ENCODE measurements around the gene PARL.

The PARL gene

DNA sequence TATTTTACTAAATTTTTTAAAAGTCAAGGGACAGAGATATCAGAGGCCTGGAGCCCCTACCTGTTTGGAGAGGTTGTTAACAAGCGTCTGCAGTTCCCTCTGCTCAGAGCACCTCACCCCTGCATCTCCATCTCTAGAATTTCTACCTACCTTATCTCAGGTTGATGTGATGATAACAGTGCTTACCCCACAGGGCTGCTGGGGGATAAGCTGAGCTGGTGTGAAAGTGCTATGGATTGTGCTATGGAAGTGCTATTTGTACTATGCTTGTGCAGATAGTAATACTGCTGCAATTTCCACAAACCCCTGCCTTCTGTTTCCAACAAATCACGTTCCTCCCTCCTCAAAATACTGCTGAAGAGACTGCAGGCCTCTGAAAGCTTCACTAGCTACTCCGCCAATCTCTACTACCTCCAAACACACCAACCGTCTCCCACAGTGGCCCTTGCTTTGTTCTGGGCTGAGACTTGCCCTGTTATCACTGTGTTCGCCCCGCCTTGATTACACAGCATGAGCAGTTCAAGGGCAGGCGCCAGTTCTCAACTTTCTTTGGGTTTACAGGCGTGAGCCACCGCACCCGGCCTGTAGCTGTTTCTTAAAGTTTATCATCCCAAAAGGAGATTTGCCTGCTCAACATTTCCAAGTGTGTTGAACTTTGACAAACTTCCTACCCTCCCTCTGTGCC, 28.4 kb upstream of the PARL start:
- no peak overlapping the region for H3K4me3 ChIP-seq (ENCODE audit: low read depth, low read length)
- TF ChIP-seq, protein P1, sequence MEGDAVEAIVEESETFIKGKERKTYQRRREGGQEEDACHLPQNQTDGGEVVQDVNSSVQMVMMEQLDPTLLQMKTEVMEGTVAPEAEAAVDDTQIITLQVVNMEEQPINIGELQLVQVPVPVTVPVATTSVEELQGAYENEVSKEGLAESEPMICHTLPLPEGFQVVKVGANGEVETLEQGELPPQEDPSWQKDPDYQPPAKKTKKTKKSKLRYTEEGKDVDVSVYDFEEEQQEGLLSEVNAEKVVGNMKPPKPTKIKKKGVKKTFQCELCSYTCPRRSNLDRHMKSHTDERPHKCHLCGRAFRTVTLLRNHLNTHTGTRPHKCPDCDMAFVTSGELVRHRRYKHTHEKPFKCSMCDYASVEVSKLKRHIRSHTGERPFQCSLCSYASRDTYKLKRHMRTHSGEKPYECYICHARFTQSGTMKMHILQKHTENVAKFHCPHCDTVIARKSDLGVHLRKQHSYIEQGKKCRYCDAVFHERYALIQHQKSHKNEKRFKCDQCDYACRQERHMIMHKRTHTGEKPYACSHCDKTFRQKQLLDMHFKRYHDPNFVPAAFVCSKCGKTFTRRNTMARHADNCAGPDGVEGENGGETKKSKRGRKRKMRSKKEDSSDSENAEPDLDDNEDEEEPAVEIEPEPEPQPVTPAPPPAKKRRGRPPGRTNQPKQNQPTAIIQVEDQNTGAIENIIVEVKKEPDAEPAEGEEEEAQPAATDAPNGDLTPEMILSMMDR (IDR thresholded peaks at IDR 0.05; ENCODE audit: insufficient read depth, low read depth, low read length, missing control alignments), result no peak
- no peak for DNase-seq (ENCODE audit: low read depth)

DNA sequence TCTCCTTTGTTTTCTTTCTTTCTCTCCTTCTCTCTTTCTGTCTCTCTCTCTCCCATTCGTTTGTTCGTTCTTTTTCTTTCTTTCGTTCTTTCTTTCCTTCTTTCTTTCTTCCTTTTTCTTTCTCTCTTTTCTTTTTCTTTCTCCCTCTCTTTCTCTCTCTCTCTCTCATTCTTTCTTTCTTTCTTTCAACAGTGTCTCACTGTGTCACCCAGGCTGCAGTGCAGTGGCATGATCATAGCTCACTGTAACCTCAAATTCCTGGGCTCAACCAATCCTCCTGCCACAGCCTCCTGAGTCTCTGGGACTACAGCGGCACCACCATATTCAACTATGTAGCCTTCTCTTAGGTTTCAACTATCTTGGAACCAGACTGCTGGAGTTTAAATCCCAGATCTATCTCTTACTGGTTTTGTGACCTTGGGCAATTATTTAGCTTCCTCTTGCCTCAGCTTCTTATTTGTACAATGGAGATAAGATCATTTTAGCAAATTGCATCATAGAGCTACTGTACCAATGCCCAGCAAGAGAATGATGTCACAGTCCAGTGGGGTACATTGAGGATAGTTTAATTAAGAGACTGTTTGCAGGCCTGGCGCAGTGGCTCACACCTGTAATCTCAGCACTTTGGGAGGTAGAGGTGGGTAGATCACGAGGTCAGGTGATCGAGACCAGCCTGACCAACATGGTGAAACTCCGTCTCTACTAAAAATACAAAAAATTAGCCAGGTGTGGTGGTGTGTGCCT, 27.3 kb upstream of the PARL start:
- TF ChIP-seq, protein P1 (IDR thresholded peaks at IDR 0.05; ENCODE audit: insufficient read depth, low read depth, low read length, missing control alignments), result no peak
- no peak overlapping the region for H3K4me3 ChIP-seq (ENCODE audit: low read depth, low read length)
- DNase-seq (ENCODE audit: low read depth), result no peak

- DNase-seq (ENCODE audit: low read depth), result no peak
- no peak overlapping the region for H3K4me3 ChIP-seq (ENCODE audit: low read depth, low read length)
- TF ChIP-seq, protein P1 (IDR thresholded peaks at IDR 0.05; ENCODE audit: insufficient read depth, low read depth, low read length, missing control alignments), result no peak
Measured at GRCh38 chr3:183911087-183911486, 26.4 kb upstream of the PARL start.

DNA sequence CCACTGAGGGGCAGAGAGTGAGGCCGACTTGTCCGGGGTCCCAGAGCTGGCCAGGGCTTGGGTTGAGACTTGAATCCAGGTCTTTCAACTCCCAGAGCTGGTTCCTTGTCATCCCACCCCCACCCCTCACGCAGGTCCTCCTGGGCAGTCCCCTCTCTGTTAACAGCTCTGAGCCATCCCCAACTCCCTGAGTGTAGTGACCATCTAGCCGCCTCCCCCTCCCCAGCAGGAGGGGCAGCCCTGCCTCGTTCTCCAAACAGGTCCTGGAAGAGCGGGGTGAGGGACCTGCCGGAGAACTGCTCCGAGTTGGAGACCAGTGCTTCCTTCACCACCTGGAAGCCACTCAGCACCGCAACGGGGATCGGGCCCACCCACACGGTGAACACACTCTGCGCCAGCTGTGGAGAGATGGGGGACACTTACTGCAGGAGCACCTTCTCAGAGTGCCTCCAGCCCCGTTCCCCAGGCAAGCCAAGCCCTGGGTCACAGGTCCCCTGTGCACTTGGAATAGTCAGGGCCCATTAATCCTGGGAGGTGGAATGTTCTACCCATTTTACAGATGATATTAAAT, 24.4 kb upstream of the PARL start:
- TF ChIP-seq, protein P1 (IDR thresholded peaks at IDR 0.05; ENCODE audit: insufficient read depth, low read depth, low read length, missing control alignments), result no peak
- no peak overlapping the region for H3K4me3 ChIP-seq (ENCODE audit: low read depth, low read length)
- DNase-seq (ENCODE audit: low read depth), result no peak

- H3K4me3 ChIP-seq (ENCODE audit: low read depth, low read length), result no peak overlapping the region
- DNase-seq (ENCODE audit: low read depth), result no peak
- TF ChIP-seq, protein P1 (IDR thresholded peaks at IDR 0.05; ENCODE audit: insufficient read depth, low read depth, low read length, missing control alignments), result no peak
Measured at GRCh38 chr3:183907911-183908331, 23.2 kb upstream of the PARL start.

DNA sequence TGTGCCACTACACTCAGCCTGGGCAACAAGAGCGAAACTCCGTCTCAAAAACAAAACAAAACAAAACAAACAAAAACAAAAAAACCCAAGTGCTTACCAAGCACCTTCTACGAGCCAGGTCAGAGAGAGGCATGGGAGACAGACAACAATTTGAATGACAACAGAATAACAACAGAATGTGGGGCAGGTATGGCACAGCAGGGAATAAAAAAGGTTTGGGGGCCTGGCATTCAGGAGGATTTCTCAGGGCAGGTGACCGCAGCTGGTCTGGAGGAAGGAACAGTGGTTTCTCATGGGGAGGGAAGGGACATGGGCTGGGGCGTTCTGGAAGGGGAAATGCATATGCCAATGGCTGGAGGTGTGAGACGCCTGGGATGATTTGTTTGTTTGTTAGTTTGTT, 22.5 kb upstream of the PARL start:
- TF ChIP-seq, protein P1 (IDR thresholded peaks at IDR 0.05; ENCODE audit: insufficient read depth, low read depth, low read length, missing control alignments), result no peak
- DNase-seq (ENCODE audit: low read depth), result no peak
- no peak overlapping the region for H3K4me3 ChIP-seq (ENCODE audit: low read depth, low read length)

All from GM12865 (cell line).